Calu3 (cell line): ENCODE results near the gene CHI3L1. TPM values are rescaled to one million over a fixed set of nuclear protein-coding genes. Genes with fewer than 3 reads are reported as not detected.

Experiments used
- BruUV-seq: library from RNA; stranded (reverse); fragments of 400-500 nt; replicated peaks from 2 replicates; lab custom pipeline; 2021; lab: Mats Ljungman, UMichigan
- CTCF ChIA-PET: fragments of 300-600 bp; sonication (Branson Sonifier 250); formaldehyde crosslinking; loops from one replicate; lab custom pipeline; 2022; ENCODE audit warnings: antibody characterized with exemption; lab: Charles Lee
- DNase-seq: peaks from one replicate; pipeline ENCODE4 v3.0.0; 2022
- H3K27ac Mint-ChIP-seq: one replicate; pipeline ENCODE4 v1.8.0; 2022; ENCODE audit warnings: mixed read lengths; ENCODE audit not compliant: unreplicated experiment
- H3K27me3 Mint-ChIP-seq: one replicate; pipeline ENCODE4 v1.8.0; 2022; ENCODE audit warnings: mixed read lengths; ENCODE audit not compliant: unreplicated experiment
- H3K36me3 Mint-ChIP-seq: one replicate; pipeline ENCODE4 v1.8.0; 2022; ENCODE audit warnings: mild to moderate bottlenecking, moderate library complexity, mixed read lengths; ENCODE audit not compliant: insufficient read depth, unreplicated experiment
- H3K4me1 Mint-ChIP-seq: one replicate; pipeline ENCODE4 v1.8.0; 2022; ENCODE audit warnings: mild to moderate bottlenecking, low read depth, mixed read lengths; ENCODE audit not compliant: unreplicated experiment
- H3K4me3 Mint-ChIP-seq: one replicate; pipeline ENCODE4 v1.8.0; 2022; ENCODE audit warnings: mild to moderate bottlenecking, low read depth, moderate library complexity, mixed read lengths; ENCODE audit not compliant: unreplicated experiment
- H3K9me3 Mint-ChIP-seq: one replicate; pipeline ENCODE4 v1.8.0; 2022; ENCODE audit warnings: low read depth, mixed read lengths; ENCODE audit not compliant: unreplicated experiment
- CTCF ChIP-seq: fragments of 200-600 bp; IDR thresholded peaks from one replicate; pipeline ENCODE4 v1.8.0; 2022; ENCODE audit warnings: antibody characterized with exemption; ENCODE audit not compliant: unreplicated experiment
- intact Hi-C: fragments of 100-400 bp; cut with micrococcal nuclease; formaldehyde crosslinking; loops from one replicate; pipeline ENCODE4 v1.10.0; 2022; ENCODE audit not compliant: unreplicated experiment
- total RNA-seq: library from RNA; stranded (reverse); gene quantifications from 2 replicates; pipeline ENCODE4 v1.2.3, GENCODE V29; 2022

The CHI3L1 gene
- total RNA-seq, 1 experiment from 2014 or later, result not detected

- peaks cover 53% of the 10 kb centered on the region for H3K27me3 Mint-ChIP-seq
- H3K27ac Mint-ChIP-seq, result no peak overlapping the region
- peak; percentile 68 for DNase-seq
- CTCF ChIA-PET, result interaction anchor here (0.6 to 1.9 kb wide), 4 partner anchors 9 to 337 kb away, joined by 3 to 7 read pairs (median 4); no protein-coding TSS in a partner anchor
- TF ChIP-seq CTCF, result no peak
- no peak overlapping the region for H3K4me3 Mint-ChIP-seq
- H3K36me3 Mint-ChIP-seq, result peaks cover 8% of the 10 kb centered on the region
- no TSS peak for BruUV-seq
- intact Hi-C loops, result no loop called here
- H3K9me3 Mint-ChIP-seq, result no peaks in the 10 kb centered on the region
- H3K4me1 Mint-ChIP-seq, result peaks cover 31% of the 10 kb centered on the region
Observed at GRCh38 chr1:203129501-203130231, 56.8 kb downstream of the CHI3L1 start.

Other genes with a start within 250 kb of the CHI3L1 start
- 102 and 104 TPM in 2 replicates for gene ADIPOR1, start 228.4 kb downstream of the CHI3L1 start, total RNA-seq
- 57.1 and 65.4 TPM in 2 replicates for gene CYB5R1, start 219.4 kb downstream of the CHI3L1 start, total RNA-seq
- 77.7 and 84.4 TPM in 2 replicates for gene TMEM183A, start 179.3 kb downstream of the CHI3L1 start, total RNA-seq
- gene PPFIA4, start 160.2 kb downstream of the CHI3L1 start, total RNA-seq, result 0.12 and 0.83 TPM in 2 replicates
- gene MYOG, start 100.7 kb downstream of the CHI3L1 start, total RNA-seq, result not detected in 2 replicates
- 1.5 and 1.7 TPM in 2 replicates for gene ADORA1, start 59.0 kb downstream of the CHI3L1 start, total RNA-seq
- gene MYBPH, start 10.9 kb downstream of the CHI3L1 start, total RNA-seq, result not detected in 2 replicates
- gene CHIT1, start 43.0 kb upstream of the CHI3L1 start, total RNA-seq, result not detected in 2 replicates
- 2.7 and 4.9 TPM in 2 replicates for gene BTG2, start 118.8 kb upstream of the CHI3L1 start, total RNA-seq
- not detected in 2 replicates for gene FMOD, start 164.4 kb upstream of the CHI3L1 start, total RNA-seq